IMR-90 (cell line): ENCODE results near the gene METTL4. TPM values are rescaled to one million over a fixed set of nuclear protein-coding genes. Genes with fewer than 3 reads are reported as not detected.
"Not testable (repeated sequence)": the region's sequence is repeated elsewhere in the genome, so short reads cannot be mapped to it uniquely, and the experiment has no call there.

Source experiments
- ATAC-seq: fragments of 200-7000 bp; cut with Tn5 transposase; 2 replicates; pipeline ENCODE4 v1.9.1; 2020; ENCODE audit warnings: low read depth, mild to moderate bottlenecking, moderate library complexity
- BruUV-seq: library from RNA; stranded (reverse); fragments of 400-500 nt; replicated peaks from 2 replicates; lab custom pipeline; 2021; lab: Mats Ljungman, UMichigan
- CTCF ChIA-PET: fragments of 300-600 bp; formaldehyde crosslinking; extraction: SDS; loops from one replicate; lab custom pipeline; 2021; ENCODE audit warnings: antibody characterized with exemption; lab: Yijun Ruan, JAX
- POLR2A ChIA-PET: fragments of 300-600 bp; sonication (Branson Sonifier 250); formaldehyde crosslinking; loops from one replicate; lab custom pipeline; 2022; ENCODE audit warnings: antibody characterized with exemption; ENCODE audit not compliant: unreplicated experiment; lab: Charles Lee
- DNase-seq: peaks from one replicate; pipeline ENCODE4 v3.0.0; 2013
- H2AFZ ChIP-seq: replicated peaks from 2 replicates; pipeline ENCODE3; 2013; ENCODE audit warnings: low read length, mild to moderate bottlenecking; ENCODE audit not compliant: poor library complexity
- H2AK5ac ChIP-seq: 2 replicates; pipeline ENCODE4 v1.6.1; 2013; ENCODE audit warnings: low read depth, low read length, inconsistent platforms
- H2AK9ac ChIP-seq: replicated peaks from 2 replicates; pipeline ENCODE3; 2013; ENCODE audit warnings: mild to moderate bottlenecking, low read depth, low read length, moderate library complexity; ENCODE audit not compliant: poor library complexity
- H2BK120ac ChIP-seq: 2 replicates; pipeline ENCODE4 v1.6.1; 2013; ENCODE audit warnings: low read depth, low read length, inconsistent platforms
- H2BK15ac ChIP-seq: 3 replicates; pipeline ENCODE4 v1.6.1; 2013; ENCODE audit warnings: low read depth, low read length, inconsistent platforms
- H2BK20ac ChIP-seq: 2 replicates; pipeline ENCODE4 v1.6.1; 2013; ENCODE audit warnings: low read depth, mild to moderate bottlenecking, inconsistent platforms, low read length, moderate library complexity
- H2BK5ac ChIP-seq: 2 replicates; pipeline ENCODE4 v1.6.1; 2013; ENCODE audit warnings: mild to moderate bottlenecking, low read depth, low read length, inconsistent platforms; ENCODE audit not compliant: poor library complexity, severe bottlenecking
- H3K14ac ChIP-seq: replicated peaks from 2 replicates; pipeline ENCODE4 v1.6.1; 2013; ENCODE audit warnings: low read depth, low read length, inconsistent platforms
- H3K18ac ChIP-seq: 2 replicates; pipeline ENCODE4 v1.6.1; 2013; ENCODE audit warnings: low read depth, low read length, control low read depth
- H3K23ac ChIP-seq: 2 replicates; pipeline ENCODE4 v1.6.1; 2013; ENCODE audit warnings: low read depth, low read length, inconsistent platforms
- H3K27ac ChIP-seq: 2 replicates; pipeline ENCODE4 v1.5.1; 2013; ENCODE audit warnings: mild to moderate bottlenecking, control low read depth, low read length; ENCODE audit not compliant: insufficient read depth
- H3K27me3 ChIP-seq: 2 replicates; pipeline ENCODE4 v1.6.1; 2013; ENCODE audit warnings: low read length; ENCODE audit not compliant: control insufficient read depth, insufficient read depth
- H3K36me3 ChIP-seq: 2 replicates; pipeline ENCODE4 v1.6.1; 2013; ENCODE audit warnings: low read length, mixed read lengths; ENCODE audit not compliant: control insufficient read depth, insufficient read depth
- H3K4ac ChIP-seq: 2 replicates; pipeline ENCODE4 v1.6.1; 2013; ENCODE audit warnings: low read depth, low read length, inconsistent platforms
- H3K4me1 ChIP-seq: 2 replicates; pipeline ENCODE4 v1.6.1; 2013; ENCODE audit warnings: low read length, mixed read lengths; ENCODE audit not compliant: control insufficient read depth, insufficient read depth
- H3K4me2 ChIP-seq: 2 replicates; pipeline ENCODE4 v1.6.1; 2013; ENCODE audit warnings: low read depth, mild to moderate bottlenecking, control low read depth, low read length, moderate library complexity
- H3K4me3 ChIP-seq: 2 replicates; pipeline ENCODE4 v1.5.1; 2013; ENCODE audit warnings: low read depth, mild to moderate bottlenecking, control low read depth, low read length, moderate library complexity; ENCODE audit not compliant: insufficient read depth
- H3K56ac ChIP-seq: 2 replicates; pipeline ENCODE4 v1.6.1; 2013; ENCODE audit warnings: low read length, inconsistent platforms; ENCODE audit not compliant: insufficient read depth; ENCODE audit errors: extremely low read depth
- H3K79me1 ChIP-seq, 2 experiments: 2 replicates each; pipeline ENCODE4 v1.6.1; 2013; ENCODE audit warnings: low read length in 2 of 2, inconsistent platforms in 1 of 2, low read depth in 1 of 2
- H3K9ac ChIP-seq: 2 replicates; pipeline ENCODE4 v1.6.1; 2013; ENCODE audit warnings: low read depth, low read length, control low read depth
- H3K9me1 ChIP-seq: 2 replicates; pipeline ENCODE4 v1.6.1; 2013; ENCODE audit warnings: low read length, inconsistent platforms; ENCODE audit not compliant: insufficient read depth
- H3K9me3 ChIP-seq: 2 replicates; pipeline ENCODE4 v1.6.1; 2013; ENCODE audit warnings: low read length; ENCODE audit not compliant: control insufficient read depth, insufficient read depth
- H4K20me1 ChIP-seq: 2 replicates; pipeline ENCODE4 v1.6.1; 2013; ENCODE audit warnings: low read length, inconsistent platforms; ENCODE audit not compliant: insufficient read depth
- H4K5ac ChIP-seq: 2 replicates; pipeline ENCODE4 v1.6.1; 2013; ENCODE audit warnings: mild to moderate bottlenecking, low read depth, low read length, control low read depth
- H4K8ac ChIP-seq, 2 experiments: 2 replicates each; pipeline ENCODE4 v1.6.1; 2013; ENCODE audit warnings: low read depth in 2 of 2, low read length in 2 of 2, control low read depth in 1 of 2, inconsistent platforms in 1 of 2
- H4K91ac ChIP-seq: 2 replicates; pipeline ENCODE4 v1.6.1; 2013; ENCODE audit warnings: low read depth, low read length, inconsistent platforms; ENCODE audit not compliant: insufficient read depth
- RAD21 ChIP-seq: IDR thresholded peaks from 2 replicates; pipeline ENCODE4 v1.6.1; 2012; ENCODE audit warnings: low read length, improper control_type of control experiment
- SMC3 ChIP-seq: fragments of 150-350 bp; IDR thresholded peaks from 2 replicates; pipeline ENCODE4 v1.6.1; 2016; ENCODE audit warnings: low read depth, mild to moderate bottlenecking, antibody characterized with exemption, low read length, moderate library complexity
- WGBS, 2 experiments: methylation state at CpG; one replicate each; pipeline versions ENCODE4 v1.1.5 to v1.1.7; 2013; ENCODE audit warnings: missing lambda C conversion rate in 2 of 2; ENCODE audit not compliant: insufficient read length in 1 of 2; ENCODE audit errors: extremely low coverage in 2 of 2; 5-methylcytosine and 5-hydroxymethylcytosine counted together
- dilution Hi-C: fragments of 300-500 bp; cut with HindIII; formaldehyde crosslinking; loops from one replicate; pipeline ENCODE4 v1.14.3; 2018; ENCODE audit warnings: low sequenced_read_pairs; ENCODE audit not compliant: unreplicated experiment
- in situ Hi-C: fragments of 300-500 bp; cut with MboI; formaldehyde crosslinking; loops from 3 replicates; pipeline ENCODE4 v1.14.3; 2019; ENCODE audit warnings: low sequenced_read_pairs, inconsistent platforms, mixed read lengths
- intact Hi-C: fragments of 100-400 bp; cut with micrococcal nuclease; formaldehyde crosslinking; loops from 2 replicates; pipeline ENCODE4 v1.10.0; 2022
- polyA plus RNA-seq, 3 experiments: library from polyadenylated mRNA; depleted of rRNA; stranded (reverse); fragments of >200 nt; gene quantifications; 2 replicates each; pipeline ENCODE4 v1.2.3, GENCODE V29; 2012; ENCODE audit warnings: low replicate concordance in 1 of 3
- total RNA-seq: library from RNA; depleted of rRNA; stranded (reverse); fragments of >200 nt; gene quantifications from 2 replicates; pipeline ENCODE4 v1.2.3, GENCODE V29; 2012
- TF ChIP-seq, protein P1 (sequence below): conservative IDR thresholded peaks from 2 replicates; pipeline ENCODE4 v1.5.1; 2012; ENCODE audit warnings: mild to moderate bottlenecking, low read depth, low read length, improper control_type of control experiment

METTL4 gene
- total and polyA plus RNA-seq, 2 of the 4 experiments (the other 2 are of a cell fraction), result 4.9 to 5.4 TPM

- TF ChIP-seq SMC3, result no peak
Measured at GRCh38 chr18:2545155-2545554, 26.1 kb downstream of the METTL4 start (continued).

GRCh38 chr18:2541925-2542563 is 29.3 kb downstream of the METTL4 start:
- H4K91ac ChIP-seq, H3K4ac ChIP-seq, POLR2A ChIA-PET, H3K18ac ChIP-seq, H2BK5ac ChIP-seq, H3K9me1 ChIP-seq, H3K4me1 ChIP-seq, H3K27me3 ChIP-seq, H3K4me3 ChIP-seq, H3K56ac ChIP-seq, H2BK20ac ChIP-seq, H2BK15ac ChIP-seq, H3K14ac ChIP-seq, H4K8ac ChIP-seq, H2AK9ac ChIP-seq, H2BK120ac ChIP-seq, H3K9me3 ChIP-seq, H3K79me1 ChIP-seq, H4K20me1 ChIP-seq, H4K5ac ChIP-seq, H2AK5ac ChIP-seq, H3K36me3 ChIP-seq, H3K9ac ChIP-seq, BruUV-seq, dilution Hi-C loops, H3K27ac ChIP-seq, H3K23ac ChIP-seq, H2AFZ ChIP-seq, H3K4me2 ChIP-seq: not testable (repeated sequence)
- TF ChIP-seq, protein P1, sequence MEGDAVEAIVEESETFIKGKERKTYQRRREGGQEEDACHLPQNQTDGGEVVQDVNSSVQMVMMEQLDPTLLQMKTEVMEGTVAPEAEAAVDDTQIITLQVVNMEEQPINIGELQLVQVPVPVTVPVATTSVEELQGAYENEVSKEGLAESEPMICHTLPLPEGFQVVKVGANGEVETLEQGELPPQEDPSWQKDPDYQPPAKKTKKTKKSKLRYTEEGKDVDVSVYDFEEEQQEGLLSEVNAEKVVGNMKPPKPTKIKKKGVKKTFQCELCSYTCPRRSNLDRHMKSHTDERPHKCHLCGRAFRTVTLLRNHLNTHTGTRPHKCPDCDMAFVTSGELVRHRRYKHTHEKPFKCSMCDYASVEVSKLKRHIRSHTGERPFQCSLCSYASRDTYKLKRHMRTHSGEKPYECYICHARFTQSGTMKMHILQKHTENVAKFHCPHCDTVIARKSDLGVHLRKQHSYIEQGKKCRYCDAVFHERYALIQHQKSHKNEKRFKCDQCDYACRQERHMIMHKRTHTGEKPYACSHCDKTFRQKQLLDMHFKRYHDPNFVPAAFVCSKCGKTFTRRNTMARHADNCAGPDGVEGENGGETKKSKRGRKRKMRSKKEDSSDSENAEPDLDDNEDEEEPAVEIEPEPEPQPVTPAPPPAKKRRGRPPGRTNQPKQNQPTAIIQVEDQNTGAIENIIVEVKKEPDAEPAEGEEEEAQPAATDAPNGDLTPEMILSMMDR, result peak; percentile 73
- TF ChIP-seq RAD21 (peak; percentile 80), SMC3 (peak; percentile 80)
- peak; percentile 87 for ATAC-seq
- CTCF ChIA-PET, result interaction anchor here (0.6 to 2.1 kb wide), 6 partner anchors 101 to 437 kb away, joined by 3 to 17 read pairs (median 4); no protein-coding TSS in a partner anchor
- intact Hi-C loops, result loop anchor here (1.0 to 10.0 kb wide), 3 partner anchors 205 to 1577 kb away; no protein-coding TSS in a partner anchor
- no CpG with 5 or more reads among the region's 3 CpGs for WGBS, 2 experiments
- peak; percentile 54 for DNase-seq
- in situ Hi-C loops, result loop anchor here (25.0 kb wide), 1 partner anchor 955 kb away; no protein-coding TSS in a partner anchor
